DMS79 treated with DMSO at 0.1 percent for 48 hours (cell line): ENCODE data around the gene MAPK14.
A peak's percentile ranks its signal among the peaks of the same experiment; 100 is the strongest.
"Not testable (repeated sequence)": the region's sequence is repeated elsewhere in the genome, so short reads cannot be mapped to it uniquely, and the experiment has no call there.

Experiments
- DNase-seq: peaks from one replicate; lab custom pipeline; 2025; lab: John Stamatoyannopoulos, UW

The MAPK14 gene

DNA sequence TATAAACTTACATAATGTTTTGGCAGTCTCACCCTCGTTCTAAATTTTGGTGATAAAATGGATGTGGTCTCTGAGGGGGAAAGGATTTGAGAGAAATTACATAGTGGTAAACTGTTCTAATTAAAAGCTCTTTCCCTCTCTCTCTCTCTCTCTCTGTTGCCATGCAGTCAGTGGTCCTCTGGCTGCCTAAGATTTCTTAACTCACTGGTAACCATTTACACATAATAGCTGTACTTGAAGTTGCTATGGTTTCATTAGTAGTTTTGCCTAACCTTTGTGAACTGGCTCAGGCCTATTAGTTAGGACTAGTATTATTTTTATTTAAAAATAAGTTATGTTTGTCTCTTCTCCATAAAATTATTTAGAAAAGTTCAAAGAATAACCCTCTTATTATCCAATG is 42.0 kb downstream of the MAPK14 start:
- no peak for DNase-seq

DNA sequence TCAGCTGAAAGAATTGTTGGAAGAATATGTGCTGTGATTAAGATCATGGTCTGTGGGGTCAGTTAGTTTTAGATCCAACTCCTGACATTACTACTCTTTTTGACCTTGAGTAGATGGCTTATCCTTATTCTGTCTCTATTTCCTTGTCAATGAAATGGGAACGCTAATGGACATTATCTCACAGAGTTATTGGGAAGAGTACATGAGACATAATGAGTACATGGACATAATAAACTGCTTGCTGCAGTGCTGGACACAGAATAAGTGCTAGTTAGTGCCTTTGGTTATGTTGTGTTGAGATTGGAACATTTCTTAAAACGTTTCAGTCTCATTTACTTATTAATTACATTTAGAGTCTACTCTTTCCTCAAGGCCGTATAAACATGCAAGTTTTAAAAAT is 42.6 kb downstream of the MAPK14 start:
- no peak for DNase-seq

DNA sequence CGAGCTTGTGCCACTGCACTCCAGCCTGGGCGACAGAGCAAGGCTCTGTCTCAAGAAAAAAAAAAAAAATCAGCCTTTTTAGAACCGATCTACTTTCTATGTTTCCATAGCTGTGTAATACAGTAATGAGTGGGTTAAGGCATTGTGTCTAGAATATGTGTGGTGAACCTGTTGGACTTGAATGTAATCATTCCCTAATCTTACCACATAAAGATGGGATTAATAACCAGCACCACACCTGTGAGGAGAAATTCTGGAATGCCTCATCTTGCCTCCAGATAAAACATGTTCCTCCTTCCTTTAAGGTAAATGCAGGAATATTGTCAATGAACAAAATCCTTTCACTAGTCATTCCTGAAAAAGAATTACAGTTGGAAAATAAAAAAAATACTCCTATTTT is 43.7 kb downstream of the MAPK14 start:
- no peak for DNase-seq

DNA sequence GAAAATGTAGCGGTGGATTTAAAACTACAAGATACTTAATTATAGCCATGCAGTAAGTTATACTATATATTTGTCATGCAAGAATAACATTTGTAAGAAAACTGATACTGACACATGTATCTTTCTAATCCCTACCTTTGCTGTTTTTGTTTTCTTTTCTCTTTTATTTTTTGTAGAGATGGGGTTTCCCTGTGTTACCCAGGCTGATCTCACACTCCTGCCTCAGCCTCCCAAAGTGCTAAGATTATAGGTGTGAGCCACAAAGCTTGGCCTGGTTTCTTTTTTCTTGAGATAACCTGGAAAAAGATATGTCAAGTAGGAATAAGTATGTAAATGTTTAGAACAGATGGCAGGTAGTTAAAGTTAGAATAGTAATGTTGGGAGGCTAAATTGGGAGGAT is 44.1 kb downstream of the MAPK14 start:
- DNase-seq = no peak

DNA sequence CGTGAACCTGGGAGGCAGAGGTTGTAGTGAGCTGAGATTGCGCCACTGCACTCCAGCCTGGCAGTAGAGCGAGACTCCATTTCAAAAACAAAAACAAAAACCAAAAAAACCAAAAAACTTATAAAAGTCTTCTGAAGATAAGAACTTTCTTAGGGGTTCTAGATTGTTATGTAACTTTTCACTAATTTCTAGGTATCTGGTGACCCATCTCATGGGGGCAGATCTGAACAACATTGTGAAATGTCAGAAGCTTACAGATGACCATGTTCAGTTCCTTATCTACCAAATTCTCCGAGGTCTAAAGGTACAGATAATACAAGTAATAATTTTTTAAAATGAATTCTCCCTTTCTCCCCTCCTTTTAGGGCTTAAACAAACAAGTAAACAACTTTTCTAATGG is 45.1 kb downstream of the MAPK14 start:
- DNase-seq = no peak

DNA sequence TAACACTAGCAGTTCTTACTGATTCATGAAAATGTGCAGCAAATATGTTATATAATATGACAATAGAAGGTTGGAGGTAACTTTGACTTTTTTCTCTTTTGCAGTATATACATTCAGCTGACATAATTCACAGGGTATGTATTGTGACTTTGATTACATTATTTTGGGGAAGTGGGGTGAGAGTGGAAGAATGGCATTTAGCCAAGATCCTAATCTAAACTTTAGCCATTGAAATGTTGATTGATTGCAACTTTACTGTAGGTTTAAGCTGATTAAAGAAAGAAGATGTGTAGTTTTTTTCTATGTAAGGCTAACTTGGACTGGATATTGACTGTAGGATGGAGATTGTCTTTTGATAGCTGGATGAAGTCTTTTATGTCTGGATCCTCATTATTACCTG is 46.0 kb downstream of the MAPK14 start:
- DNase-seq = no peak

DNA sequence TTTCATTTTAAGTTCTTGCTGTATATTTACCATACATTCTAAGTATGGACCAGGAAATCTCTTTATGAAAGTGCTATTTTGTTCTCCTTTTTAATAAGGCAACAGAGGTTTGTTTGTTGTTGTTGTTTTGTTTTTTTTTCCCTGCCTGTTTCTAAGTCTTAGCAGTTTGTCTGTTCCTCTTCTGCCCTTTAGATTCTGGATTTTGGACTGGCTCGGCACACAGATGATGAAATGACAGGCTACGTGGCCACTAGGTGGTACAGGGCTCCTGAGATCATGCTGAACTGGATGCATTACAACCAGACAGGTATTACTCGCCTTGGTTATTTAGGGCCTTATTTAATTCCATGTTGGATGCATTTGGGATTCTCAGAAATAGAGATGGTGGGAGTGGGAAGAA is 48.0 kb downstream of the MAPK14 start:
- no peak for DNase-seq

DNA sequence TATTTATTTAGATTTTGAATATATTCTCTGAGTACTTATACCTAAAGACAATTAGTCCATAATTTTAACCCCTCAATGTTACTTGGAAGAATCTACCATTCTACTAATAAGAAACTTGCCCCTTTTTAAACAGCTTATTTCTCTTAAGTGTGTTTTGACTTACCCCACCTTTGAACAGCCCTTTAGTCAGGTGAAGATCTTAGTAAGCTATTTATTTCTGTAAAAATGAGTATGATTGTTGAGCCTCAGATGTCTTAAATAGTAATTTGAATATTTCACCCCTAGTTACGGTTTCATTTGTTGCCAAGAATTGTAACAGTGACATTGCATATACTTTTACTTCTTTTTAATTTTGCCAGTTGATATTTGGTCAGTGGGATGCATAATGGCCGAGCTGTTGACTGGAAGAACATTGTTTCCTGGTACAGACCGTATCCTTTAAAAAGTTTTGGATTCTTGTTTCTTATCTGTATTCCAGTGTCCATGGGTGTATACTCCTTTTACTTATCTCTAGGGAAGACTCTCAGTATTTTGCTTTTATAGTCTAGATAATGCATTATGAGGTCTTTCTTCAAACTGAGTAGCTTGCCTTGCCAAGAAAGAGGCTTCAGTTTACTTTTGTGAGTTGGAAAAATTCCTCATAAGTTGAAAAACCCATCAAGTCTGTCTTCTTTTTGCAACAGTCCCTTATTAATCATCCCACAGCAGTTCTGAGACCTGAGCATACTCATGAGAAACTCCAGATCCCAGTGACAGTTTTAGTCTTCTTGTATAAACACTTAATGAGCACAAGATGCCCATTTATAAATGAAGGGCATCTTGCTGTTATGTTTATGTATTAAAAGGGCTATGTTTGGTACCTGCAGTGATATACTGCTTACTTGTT is 48.8 kb downstream of the MAPK14 start:
- DNase-seq = no peak

DNA sequence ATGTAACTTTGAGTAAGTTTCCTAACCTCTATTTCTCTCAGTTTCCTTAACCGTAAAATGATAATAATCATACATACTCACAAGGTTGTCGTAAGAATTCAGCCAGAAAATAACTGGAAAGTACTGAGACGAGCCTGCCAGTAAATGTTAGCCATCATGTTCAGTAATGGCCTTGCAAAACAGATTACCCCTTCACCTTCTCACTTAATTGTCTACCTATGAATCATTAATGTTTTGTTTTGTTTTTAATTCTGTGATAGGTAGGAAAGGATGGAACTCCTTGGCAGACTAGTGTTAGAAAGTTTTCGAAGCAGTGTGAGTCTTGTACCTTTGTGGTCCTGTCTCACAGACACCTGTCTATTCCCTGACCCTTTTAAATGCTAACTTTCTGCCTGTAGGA is 50.6 kb downstream of the MAPK14 start:
- DNase-seq = no peak

DNA sequence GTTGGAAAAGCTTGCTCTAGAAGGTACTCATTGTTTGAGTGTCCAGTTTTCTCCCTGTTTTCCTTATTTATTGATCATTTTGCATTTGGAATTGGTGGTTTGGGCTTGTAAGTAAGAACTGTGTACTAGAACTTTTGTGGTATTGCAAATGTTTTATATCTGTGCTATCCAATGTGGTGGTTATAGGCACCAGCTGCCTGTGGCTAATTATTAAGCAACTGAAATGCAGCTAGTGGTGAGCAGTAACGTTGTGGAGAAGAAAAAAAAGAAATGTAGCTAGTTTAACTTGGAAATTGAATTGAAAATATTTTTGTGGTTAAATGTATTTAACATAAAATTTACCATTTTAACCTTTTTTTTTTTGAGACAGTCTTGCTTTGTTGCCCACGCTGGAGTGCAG is 52.0 kb downstream of the MAPK14 start:
- no peak for DNase-seq

DNA sequence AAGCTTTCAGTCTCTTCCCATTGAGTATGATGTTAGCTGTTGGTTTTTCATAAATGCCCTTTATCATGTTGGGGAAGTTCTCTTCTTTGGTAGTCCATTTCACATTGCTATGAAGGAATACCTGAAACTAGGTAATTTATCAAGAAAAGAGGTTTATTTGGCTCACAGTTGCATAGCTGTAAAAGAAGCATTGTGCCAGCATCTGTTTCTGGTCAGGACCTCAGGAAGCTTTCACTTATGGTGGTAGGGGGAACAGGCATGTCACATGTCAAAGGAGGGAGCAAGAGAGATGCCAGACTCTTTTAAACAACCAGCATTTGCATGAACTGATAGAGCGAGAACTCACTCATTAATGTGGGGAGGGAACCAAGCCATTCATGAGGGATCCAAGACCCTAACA is 54.7 kb downstream of the MAPK14 start:
- DNase-seq = no peak

DNA sequence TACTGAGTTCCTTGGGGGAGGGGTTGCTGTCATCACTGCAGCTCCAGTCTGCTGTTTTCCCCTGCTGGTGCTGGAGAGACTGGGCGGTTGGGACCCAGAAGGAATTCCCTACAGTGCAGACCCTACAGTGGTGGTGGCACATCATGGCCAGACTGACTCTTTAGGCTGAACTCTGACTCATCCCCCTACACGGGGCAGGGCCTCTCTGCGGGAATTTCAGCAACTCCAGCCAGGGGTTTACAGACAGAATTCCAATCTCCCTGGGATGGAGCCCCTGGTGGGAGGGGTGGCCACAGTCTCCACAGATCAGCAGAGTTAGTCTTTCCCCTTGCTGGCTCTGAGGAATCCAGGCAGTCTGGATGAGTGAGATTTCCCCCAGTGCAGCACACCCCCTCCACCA is 55.8 kb downstream of the MAPK14 start:
- no peak for DNase-seq

DNA sequence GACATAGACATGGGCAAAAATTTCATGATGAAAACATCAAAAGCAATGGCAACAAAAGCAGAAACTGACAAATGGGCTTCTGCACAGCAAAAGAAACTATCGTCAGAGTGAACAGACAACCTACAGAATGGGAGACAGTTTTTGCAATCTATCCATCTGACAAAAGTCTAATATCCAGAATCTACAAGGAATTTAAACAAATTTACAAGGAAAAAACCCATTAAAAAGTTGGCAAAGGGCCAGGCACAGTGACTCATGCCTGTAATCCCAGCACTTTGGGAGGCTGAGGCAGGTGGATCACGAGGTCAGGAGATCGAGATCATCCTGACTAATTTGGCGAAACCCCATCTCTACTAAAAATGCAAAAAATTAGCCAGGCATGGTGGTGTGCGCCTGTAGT is 60.6 kb downstream of the MAPK14 start:
- DNase-seq = not testable (repeated sequence)

DNA sequence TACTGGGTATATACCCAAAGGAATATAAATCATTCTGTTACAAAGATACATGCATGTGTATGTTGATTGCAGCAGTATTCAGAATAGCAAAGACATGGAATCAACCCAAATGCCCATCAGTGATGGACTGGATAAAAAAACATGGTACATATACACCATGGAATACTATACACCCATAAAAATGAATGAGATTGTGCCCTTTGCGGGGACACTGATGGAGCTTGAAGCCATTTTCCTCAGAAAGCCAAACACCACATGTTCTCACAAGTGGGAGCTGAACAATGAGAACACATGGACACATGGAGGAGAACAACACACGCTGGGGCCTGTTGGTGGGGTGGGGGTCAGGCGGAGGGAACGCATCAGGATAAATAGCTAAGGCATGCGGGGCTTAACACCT is 61.4 kb downstream of the MAPK14 start:
- no peak for DNase-seq

DNA sequence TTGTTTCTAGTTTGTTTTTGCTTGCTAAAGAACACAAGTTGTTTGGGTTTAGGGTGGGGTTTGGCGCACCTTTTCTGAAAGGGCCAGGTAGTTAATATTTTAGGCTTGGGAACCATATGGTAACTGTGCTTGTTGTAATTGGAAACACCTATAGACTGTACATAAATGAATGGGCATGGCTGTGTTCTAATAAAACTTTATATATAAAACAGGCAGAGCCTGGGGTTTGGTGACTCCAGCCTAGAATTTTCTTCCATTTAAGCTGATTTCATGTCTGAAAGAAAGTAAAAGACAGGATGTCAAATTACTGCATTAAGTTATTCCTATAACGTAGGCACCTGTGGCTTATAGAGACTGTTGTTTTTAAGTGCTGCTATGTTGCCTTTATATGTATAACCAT is 66.6 kb downstream of the MAPK14 start:
- DNase-seq = no peak

DNA sequence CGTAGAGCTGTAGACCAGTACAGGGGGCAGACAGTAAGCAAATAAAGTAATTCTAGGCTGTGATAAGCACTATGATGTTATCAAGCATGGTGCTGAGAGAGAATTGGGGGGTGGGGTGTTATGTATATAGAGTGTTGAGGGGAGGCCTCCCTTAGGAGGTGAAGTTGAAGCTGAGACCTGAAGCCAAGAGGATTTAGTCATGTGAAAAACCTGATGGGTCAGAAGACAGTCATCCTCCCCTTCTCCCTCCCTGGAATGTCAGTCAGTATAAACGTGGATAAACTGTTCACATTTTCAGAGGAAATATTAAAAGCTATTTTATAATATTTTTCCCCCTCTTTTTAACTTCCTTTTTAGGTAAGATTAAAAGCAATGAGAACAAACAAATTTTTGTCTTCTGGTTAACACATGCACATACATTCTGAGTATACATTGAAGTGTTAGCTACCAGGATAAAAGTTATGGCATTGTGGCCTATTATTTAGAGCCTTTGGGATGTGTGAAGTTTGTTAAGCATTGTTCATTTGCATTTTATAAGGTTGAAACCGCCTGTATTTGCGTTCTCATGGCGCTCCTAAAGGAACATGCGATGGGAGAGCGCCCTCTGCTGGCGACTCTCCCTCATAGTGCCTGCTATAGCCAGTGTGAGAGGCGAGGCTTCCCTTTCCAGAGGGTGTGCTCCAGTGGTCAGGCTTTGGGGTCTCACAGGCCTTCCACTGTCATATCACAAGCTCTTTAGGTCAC is 67.3 kb downstream of the MAPK14 start:
- DNase-seq = peak; percentile 61

DNA sequence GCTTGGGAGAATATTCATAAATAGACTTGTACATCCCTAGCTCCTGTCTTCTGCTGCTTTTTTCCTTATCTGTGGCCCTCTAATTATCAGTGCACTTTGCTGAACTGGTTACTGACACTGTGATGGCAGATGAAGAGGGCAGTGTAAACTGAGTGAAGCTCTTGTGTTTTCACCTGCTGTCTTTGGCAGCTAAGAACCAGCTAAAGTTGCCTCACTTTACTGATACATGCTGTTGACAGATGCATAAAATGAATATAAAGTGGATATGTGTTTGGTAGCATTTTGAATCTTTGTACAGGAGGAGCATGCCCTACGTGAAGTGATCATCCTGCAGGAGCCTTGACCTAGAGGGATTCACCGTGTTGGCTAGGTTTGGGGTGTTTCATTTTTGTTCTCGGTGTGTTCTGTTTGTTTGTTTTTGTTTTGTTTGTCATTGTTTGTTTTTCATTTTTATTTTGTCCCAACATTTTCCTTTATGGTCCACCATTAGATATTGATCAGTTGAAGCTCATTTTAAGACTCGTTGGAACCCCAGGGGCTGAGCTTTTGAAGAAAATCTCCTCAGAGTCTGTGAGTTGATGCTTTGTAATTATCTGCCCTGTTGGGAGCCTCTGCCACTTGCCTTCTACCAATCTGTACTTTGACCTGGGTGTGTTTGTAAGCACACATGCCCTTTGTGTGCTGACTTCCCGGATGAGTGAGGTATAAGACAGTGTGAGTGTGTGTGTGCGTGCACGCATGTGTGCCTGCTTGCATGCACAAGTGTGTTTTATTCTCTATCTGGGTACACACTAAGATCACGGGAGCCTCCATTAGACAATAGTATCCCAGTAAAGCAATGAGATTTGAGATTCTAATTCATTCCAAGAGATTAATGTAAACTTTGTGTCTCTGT is 68.1 kb downstream of the MAPK14 start:
- no peak for DNase-seq

DNA sequence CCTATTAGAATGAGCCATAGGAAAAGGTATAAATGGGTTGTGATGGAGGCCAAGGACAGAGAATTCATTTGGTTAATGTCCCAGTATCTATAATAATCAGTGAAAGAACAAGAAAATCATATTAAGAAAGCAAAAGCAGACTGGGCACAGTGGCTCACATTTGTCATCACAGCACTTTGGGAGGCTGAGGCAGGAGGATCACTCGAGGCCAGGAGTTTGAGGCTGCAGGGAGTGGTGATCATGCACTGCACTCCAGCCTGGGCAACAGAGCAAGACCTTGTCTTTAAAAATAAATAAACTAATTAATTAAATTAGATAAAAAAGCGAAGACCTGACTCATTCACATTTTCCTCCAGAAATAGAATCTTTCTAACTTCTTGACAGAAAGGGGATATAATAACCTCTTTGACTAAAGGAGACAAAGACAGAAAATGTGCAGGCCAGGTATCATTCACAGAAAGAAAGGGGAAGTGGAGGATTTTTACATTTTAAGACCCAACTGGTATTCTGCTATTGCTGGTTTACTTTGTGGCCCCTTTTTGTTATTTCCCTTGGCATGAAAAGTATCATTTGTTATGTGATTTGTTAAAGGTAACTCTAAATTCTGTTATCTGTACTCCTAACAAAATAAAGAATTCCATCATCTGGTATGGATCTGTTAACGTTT is 70.8 kb downstream of the MAPK14 start:
- no peak for DNase-seq

DNA sequence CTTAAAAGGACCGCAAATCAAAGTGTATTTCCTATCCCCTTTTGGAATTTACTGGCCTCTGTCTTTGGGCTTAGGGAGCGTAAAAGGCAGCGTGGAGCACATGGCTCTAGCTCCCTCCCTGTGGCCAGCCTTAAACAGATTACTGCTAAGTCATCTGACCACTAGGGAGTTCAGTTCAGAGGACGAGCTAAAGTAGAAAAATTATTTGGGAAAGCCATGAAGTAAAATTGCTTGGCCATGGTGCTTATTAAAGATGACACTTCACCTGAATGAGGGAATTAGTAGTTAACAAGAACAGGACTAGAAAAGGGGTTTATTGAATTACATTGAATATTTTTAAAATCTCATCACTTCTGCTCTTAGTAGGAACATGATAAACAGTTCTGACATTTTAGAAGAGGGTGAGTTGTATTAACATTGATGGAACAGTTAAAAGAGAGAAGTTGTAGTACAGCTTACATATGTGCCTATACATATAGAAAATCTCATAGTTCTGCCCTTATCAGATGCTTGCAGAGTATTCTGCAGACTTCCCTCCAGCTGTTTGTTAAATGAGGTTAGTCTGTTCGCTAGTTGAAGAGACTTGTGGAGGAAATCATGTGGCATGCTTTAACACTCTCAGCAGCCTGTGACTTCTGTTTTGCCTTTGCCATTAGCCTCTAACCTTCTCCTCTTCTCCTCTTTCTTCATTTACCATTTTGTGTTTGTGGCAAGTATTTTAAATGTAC is 71.5 kb downstream of the MAPK14 start:
- no peak for DNase-seq

DNA sequence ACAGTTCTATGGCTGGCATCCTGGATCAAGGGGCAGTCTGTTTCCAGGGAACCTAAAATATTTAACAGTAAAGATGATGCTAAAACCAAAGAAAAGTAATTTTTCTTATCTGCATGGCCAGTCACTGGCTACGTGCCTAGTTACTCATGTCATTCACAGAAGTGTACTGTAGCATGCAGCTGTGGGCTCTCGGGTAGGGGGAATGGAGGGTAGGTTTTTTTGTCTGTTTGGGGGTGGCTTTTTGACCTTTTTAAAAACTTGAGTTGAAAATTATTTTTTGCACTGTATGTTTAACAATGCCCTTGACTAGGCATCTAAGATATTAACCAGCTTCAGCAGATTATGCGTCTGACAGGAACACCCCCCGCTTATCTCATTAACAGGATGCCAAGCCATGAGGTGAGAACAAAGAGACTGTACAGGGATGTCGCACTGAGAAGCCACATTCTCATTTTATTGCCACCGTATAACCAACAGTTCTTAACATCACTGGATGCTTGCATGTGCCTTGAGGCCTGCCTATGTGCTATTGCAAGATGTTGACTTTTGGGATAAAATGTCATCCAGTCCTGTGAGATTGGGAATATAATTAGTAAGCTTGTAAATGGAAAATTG is 72.4 kb downstream of the MAPK14 start:
- DNase-seq = no peak

DNA sequence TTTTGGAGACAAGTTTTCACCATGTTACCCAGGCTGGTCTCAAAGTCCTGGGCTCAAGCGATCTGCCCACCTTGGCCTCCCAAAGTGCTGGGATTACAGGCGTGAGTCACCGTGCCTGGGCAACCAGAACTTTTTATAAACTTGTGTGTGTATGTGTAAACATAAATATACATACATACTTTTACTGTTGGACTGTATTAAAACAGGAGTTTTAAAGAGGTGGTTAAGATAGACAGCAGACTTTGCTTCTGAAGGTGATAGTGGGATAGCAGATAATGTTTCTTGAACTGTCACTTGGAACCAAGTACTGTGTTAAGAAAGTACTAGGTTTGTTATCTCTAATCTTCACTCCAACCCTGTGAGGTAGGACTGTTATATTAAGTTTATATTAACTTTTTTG is 74.1 kb downstream of the MAPK14 start:
- no peak for DNase-seq
